ENCODE results near the gene BBS5.

Gene BBS5

GRCh38 chr2:169542433-169542832, 63.1 kb downstream of the BBS5 start:
- TF ChIP-seq SIN3A (IDR thresholded peaks at IDR 0.05; ENCODE audit: borderline replicate concordance, insufficient read depth, low read length): no peak
- TF ChIP-seq TAF1 (IDR thresholded peaks at IDR 0.05; ENCODE audit: borderline replicate concordance, insufficient read depth, low read length): no peak
- no peak for TF ChIP-seq FOXP2 (optimal IDR thresholded peaks at IDR 0.05; ENCODE audit: borderline replicate concordance, extremely low read depth, extremely low read length, insufficient read depth)
- TF ChIP-seq, protein P1, sequence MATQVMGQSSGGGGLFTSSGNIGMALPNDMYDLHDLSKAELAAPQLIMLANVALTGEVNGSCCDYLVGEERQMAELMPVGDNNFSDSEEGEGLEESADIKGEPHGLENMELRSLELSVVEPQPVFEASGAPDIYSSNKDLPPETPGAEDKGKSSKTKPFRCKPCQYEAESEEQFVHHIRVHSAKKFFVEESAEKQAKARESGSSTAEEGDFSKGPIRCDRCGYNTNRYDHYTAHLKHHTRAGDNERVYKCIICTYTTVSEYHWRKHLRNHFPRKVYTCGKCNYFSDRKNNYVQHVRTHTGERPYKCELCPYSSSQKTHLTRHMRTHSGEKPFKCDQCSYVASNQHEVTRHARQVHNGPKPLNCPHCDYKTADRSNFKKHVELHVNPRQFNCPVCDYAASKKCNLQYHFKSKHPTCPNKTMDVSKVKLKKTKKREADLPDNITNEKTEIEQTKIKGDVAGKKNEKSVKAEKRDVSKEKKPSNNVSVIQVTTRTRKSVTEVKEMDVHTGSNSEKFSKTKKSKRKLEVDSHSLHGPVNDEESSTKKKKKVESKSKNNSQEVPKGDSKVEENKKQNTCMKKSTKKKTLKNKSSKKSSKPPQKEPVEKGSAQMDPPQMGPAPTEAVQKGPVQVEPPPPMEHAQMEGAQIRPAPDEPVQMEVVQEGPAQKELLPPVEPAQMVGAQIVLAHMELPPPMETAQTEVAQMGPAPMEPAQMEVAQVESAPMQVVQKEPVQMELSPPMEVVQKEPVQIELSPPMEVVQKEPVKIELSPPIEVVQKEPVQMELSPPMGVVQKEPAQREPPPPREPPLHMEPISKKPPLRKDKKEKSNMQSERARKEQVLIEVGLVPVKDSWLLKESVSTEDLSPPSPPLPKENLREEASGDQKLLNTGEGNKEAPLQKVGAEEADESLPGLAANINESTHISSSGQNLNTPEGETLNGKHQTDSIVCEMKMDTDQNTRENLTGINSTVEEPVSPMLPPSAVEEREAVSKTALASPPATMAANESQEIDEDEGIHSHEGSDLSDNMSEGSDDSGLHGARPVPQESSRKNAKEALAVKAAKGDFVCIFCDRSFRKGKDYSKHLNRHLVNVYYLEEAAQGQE (IDR thresholded peaks at IDR 0.05; ENCODE audit: insufficient read depth in 1 of 2, low read depth in 2 of 2, low read length in 2 of 2): no peak
- TF ChIP-seq POLR2AphosphoS5 (IDR thresholded peaks at IDR 0.05; ENCODE audit: low read depth, low read length): no peak

DNA sequence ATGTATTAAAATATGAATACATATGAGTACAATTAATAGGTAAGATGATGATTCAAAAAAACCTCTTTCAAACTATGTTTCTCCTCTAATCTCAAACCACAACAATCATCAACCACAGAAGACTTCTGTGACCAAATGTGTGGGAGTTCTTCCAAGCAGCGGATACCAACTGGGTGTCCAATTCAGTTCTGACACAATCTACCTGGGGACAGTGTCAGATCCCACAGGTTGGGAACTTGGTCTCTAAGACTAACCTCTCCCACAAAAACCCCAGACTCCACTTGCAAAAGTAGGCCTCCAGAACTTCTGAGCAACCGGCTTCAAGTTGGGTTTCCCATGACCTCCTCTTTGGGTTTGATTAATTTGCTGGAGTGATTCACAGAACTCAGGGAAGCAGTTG, 67.5 kb downstream of the BBS5 start:
- TF ChIP-seq POLR2AphosphoS5 (IDR thresholded peaks at IDR 0.05; ENCODE audit: low read depth, low read length) (no peak), FOXP2 (optimal IDR thresholded peaks at IDR 0.05; ENCODE audit: borderline replicate concordance, extremely low read depth, extremely low read length, insufficient read depth) (no peak), SIN3A (IDR thresholded peaks at IDR 0.05; ENCODE audit: borderline replicate concordance, insufficient read depth, low read length) (no peak), TAF1 (IDR thresholded peaks at IDR 0.05; ENCODE audit: borderline replicate concordance, insufficient read depth, low read length) (no peak)
- TF ChIP-seq, protein P1 (IDR thresholded peaks at IDR 0.05; ENCODE audit: insufficient read depth in 1 of 2, low read depth in 2 of 2, low read length in 2 of 2): no peak
